Activated CD8-positive, alpha-beta T cell treated with anti-CD3 and anti-CD28 coated beads, Interleukin-2, amount 10 ng/mL, durations not matched to agents 7 days and 5 days (primary cell): Measurements from ENCODE around the gene TAOK1. TPM values are rescaled to one million over a fixed set of nuclear protein-coding genes. Genes with fewer than 3 reads are reported as not detected.

Source experiments
- ATAC-seq: fragments of 150-1000 bp; cut with Tn5 transposase; one replicate; pipeline ENCODE4 v1.10.0; 2021; ENCODE audit warnings: moderate library complexity
- CTCF ChIA-PET: fragments of 350-600 bp; sonication (Branson Sonifier 250); formaldehyde crosslinking; loops from one replicate; lab custom pipeline; 2021; ENCODE audit warnings: antibody characterized with exemption; lab: Charles Lee
- POLR2A ChIA-PET: fragments of 350-600 bp; sonication (Branson Sonifier 250); formaldehyde crosslinking; loops from one replicate; lab custom pipeline; 2021; ENCODE audit warnings: antibody characterized with exemption; lab: Charles Lee
- DNase-seq: peaks from one replicate; pipeline ENCODE4 v3.0.0-alpha.2; 2020
- H3K27ac Mint-ChIP-seq: one replicate; pipeline ENCODE4 v1.8.0; 2021; ENCODE audit warnings: mild to moderate bottlenecking, mixed read lengths
- H3K27me3 Mint-ChIP-seq: one replicate; pipeline ENCODE4 v1.8.0; 2021; ENCODE audit warnings: low read depth, mixed read lengths
- H3K36me3 Mint-ChIP-seq: one replicate; pipeline ENCODE4 v1.8.0; 2021; ENCODE audit warnings: low read depth, mixed read lengths
- H3K4me1 Mint-ChIP-seq: one replicate; pipeline ENCODE4 v1.8.0; 2021; ENCODE audit warnings: low read depth, mixed read lengths
- H3K4me3 Mint-ChIP-seq: one replicate; pipeline ENCODE4 v1.8.0; 2021; ENCODE audit warnings: mild to moderate bottlenecking, mixed read lengths
- H3K9me3 Mint-ChIP-seq: one replicate; pipeline ENCODE4 v1.8.0; 2022; ENCODE audit warnings: mixed read lengths; ENCODE audit not compliant: insufficient read depth
- total RNA-seq, 2 experiments: library from RNA; stranded (reverse); gene quantifications; one replicate each; pipeline ENCODE4 v1.2.3, GENCODE V29; 2021

Gene TAOK1
- total RNA-seq, 2 experiments from 2014 or later, result 51.7 to 53.0 TPM

- no peaks in the 10 kb centered on the region for H3K27me3 Mint-ChIP-seq
- no peak for ATAC-seq
- ChIA-PET CTCF (interaction anchor here (0.9 to 7.1 kb wide), 2 partner anchors 14 to 23 kb away, joined by 4 to 42 read pairs; no protein-coding TSS in a partner anchor), POLR2A (interaction anchor here (0.6 kb wide), 1 partner anchor 1817 kb away, joined by 5 read pairs; no protein-coding TSS in a partner anchor)
- DNase-seq, result no peak
- no peak overlapping the region for H3K4me3 Mint-ChIP-seq
- no peaks in the 10 kb centered on the region for H3K9me3 Mint-ChIP-seq
- no peaks in the 10 kb centered on the region for H3K36me3 Mint-ChIP-seq
- H3K4me1 Mint-ChIP-seq, result peaks cover 3% of the 10 kb centered on the region
- no peak overlapping the region for H3K27ac Mint-ChIP-seq
Observed at GRCh38 chr17:29383686-29384085, 6.5 kb upstream of the TAOK1 start.

- H3K27me3 Mint-ChIP-seq, result no peaks in the 10 kb centered on the region
- peaks cover under 1% of the 10 kb centered on the region for H3K36me3 Mint-ChIP-seq
- H3K9me3 Mint-ChIP-seq, result no peaks in the 10 kb centered on the region
- ChIA-PET POLR2A (no interaction called here), CTCF (interaction anchor here (7.1 kb wide), 1 partner anchor 15 kb away, joined by 42 read pairs; no protein-coding TSS in a partner anchor)
- no peak overlapping the region for H3K4me3 Mint-ChIP-seq
- H3K27ac Mint-ChIP-seq, result no peak overlapping the region
- H3K4me1 Mint-ChIP-seq, result peaks cover 12% of the 10 kb centered on the region
- no peak for DNase-seq
- ATAC-seq, result no peak
Observed at GRCh38 chr17:29384901-29385300, 5.3 kb upstream of the TAOK1 start.

GRCh38 chr17:29386760-29387159 is 3.4 kb upstream of the TAOK1 start:
- Mint-ChIP-seq H3K4me3 (no peak overlapping the region), H3K27ac (no peak overlapping the region), H3K4me1 (peaks cover 18% of the 10 kb centered on the region), H3K27me3 (no peaks in the 10 kb centered on the region), H3K9me3 (no peaks in the 10 kb centered on the region), H3K36me3 (peaks cover 5% of the 10 kb centered on the region)
- POLR2A ChIA-PET, result no interaction called here
- DNase-seq, result no peak
- CTCF ChIA-PET, result interaction anchor here (1.5 to 7.1 kb wide), 2 partner anchors 11 to 17 kb away, joined by 4 to 42 read pairs; no protein-coding TSS in a partner anchor
- ATAC-seq, result no peak

- ChIA-PET POLR2A (no interaction called here), CTCF (no interaction called here)
- no peaks in the 10 kb centered on the region for H3K9me3 Mint-ChIP-seq
- no peak for ATAC-seq
- H3K27ac Mint-ChIP-seq, result no peak overlapping the region
- H3K36me3 Mint-ChIP-seq, result peaks cover 16% of the 10 kb centered on the region
- peak overlapping the region; percentile 91 for H3K4me3 Mint-ChIP-seq
- no peaks in the 10 kb centered on the region for H3K27me3 Mint-ChIP-seq
- DNase-seq, result no peak
- H3K4me1 Mint-ChIP-seq, result peaks cover 36% of the 10 kb centered on the region
Observed at GRCh38 chr17:29388937-29389336, 1.2 kb upstream of the TAOK1 start.

- DNase-seq, result peak; percentile 30
- Mint-ChIP-seq H3K4me1 (peaks cover 40% of the 10 kb centered on the region), H3K27me3 (no peaks in the 10 kb centered on the region), H3K4me3 (peak overlapping the region; percentile 90), H3K9me3 (no peaks in the 10 kb centered on the region), H3K36me3 (peaks cover 22% of the 10 kb centered on the region), H3K27ac (peak overlapping the region; percentile 91)
- ChIA-PET POLR2A (interaction anchor here (0.5 to 2.0 kb wide), 7 partner anchors 9 to 224 kb away, joined by 3 to 9 read pairs (median 4); no protein-coding TSS in a partner anchor), CTCF (interaction anchor here (3.5 kb wide), 1 partner anchor 21 kb away, joined by 20 read pairs; no protein-coding TSS in a partner anchor)
- ATAC-seq, result peak; percentile 34
Observed at GRCh38 chr17:29390851-29391631, 878 bp downstream of the TAOK1 start.

GRCh38 chr17:29393436-29393835 is 3.3 kb downstream of the TAOK1 start:
- Mint-ChIP-seq H3K36me3 (peaks cover 27% of the 10 kb centered on the region), H3K9me3 (no peaks in the 10 kb centered on the region), H3K4me3 (no peak overlapping the region), H3K27ac (peak overlapping the region; percentile 28), H3K27me3 (no peaks in the 10 kb centered on the region), H3K4me1 (peaks cover 39% of the 10 kb centered on the region)
- no peak for DNase-seq
- ChIA-PET CTCF (no interaction called here), POLR2A (no interaction called here)
- ATAC-seq, result no peak

- Mint-ChIP-seq H3K36me3 (peaks cover 34% of the 10 kb centered on the region), H3K27ac (no peak overlapping the region), H3K27me3 (no peaks in the 10 kb centered on the region), H3K4me3 (no peak overlapping the region), H3K4me1 (peaks cover 29% of the 10 kb centered on the region), H3K9me3 (no peaks in the 10 kb centered on the region)
- POLR2A ChIA-PET, result no interaction called here
- CTCF ChIA-PET, result interaction anchor here (2.8 kb wide), 1 partner anchor 25 kb away, joined by 16 read pairs; no protein-coding TSS in a partner anchor
- DNase-seq, result no peak
- no peak for ATAC-seq
Observed at GRCh38 chr17:29394761-29395160, 4.6 kb downstream of the TAOK1 start.

- ChIA-PET CTCF (interaction anchor here (2.8 kb wide), 1 partner anchor 26 kb away, joined by 16 read pairs; no protein-coding TSS in a partner anchor), POLR2A (no interaction called here)
- Mint-ChIP-seq H3K9me3 (no peaks in the 10 kb centered on the region), H3K36me3 (peaks cover 37% of the 10 kb centered on the region), H3K4me3 (no peak overlapping the region), H3K4me1 (peaks cover 29% of the 10 kb centered on the region), H3K27ac (no peak overlapping the region), H3K27me3 (no peaks in the 10 kb centered on the region)
- DNase-seq (no peak), ATAC-seq (no peak)
Observed at GRCh38 chr17:29396066-29396465, 5.9 kb downstream of the TAOK1 start.

GRCh38 chr17:29399634-29400033 is 9.5 kb downstream of the TAOK1 start:
- Mint-ChIP-seq H3K27me3 (no peaks in the 10 kb centered on the region), H3K36me3 (peaks cover 36% of the 10 kb centered on the region), H3K9me3 (no peaks in the 10 kb centered on the region), H3K27ac (no peak overlapping the region), H3K4me3 (no peak overlapping the region), H3K4me1 (peaks cover 5% of the 10 kb centered on the region)
- ChIA-PET POLR2A (interaction anchor here (2.3 kb wide), 1 partner anchor 9 kb away, joined by 9 read pairs; the partner anchor contains the start of gene TAOK1), CTCF (interaction anchor here (2.2 kb wide), 1 partner anchor 30 kb away, joined by 9 read pairs; no protein-coding TSS in a partner anchor)
- DNase-seq, result no peak
- no peak for ATAC-seq

GRCh38 chr17:29400818-29401217 is 10.7 kb downstream of the TAOK1 start:
- CTCF ChIA-PET, result interaction anchor here (2.2 kb wide), 1 partner anchor 31 kb away, joined by 9 read pairs; no protein-coding TSS in a partner anchor
- peaks cover 5% of the 10 kb centered on the region for H3K4me1 Mint-ChIP-seq
- H3K27ac Mint-ChIP-seq, result no peak overlapping the region
- peaks cover 36% of the 10 kb centered on the region for H3K36me3 Mint-ChIP-seq
- H3K27me3 Mint-ChIP-seq, result no peaks in the 10 kb centered on the region
- POLR2A ChIA-PET, result interaction anchor here (2.3 kb wide), 1 partner anchor 10 kb away, joined by 9 read pairs; the partner anchor contains the start of gene TAOK1
- ATAC-seq (no peak), DNase-seq (no peak)
- H3K9me3 Mint-ChIP-seq, result no peaks in the 10 kb centered on the region
- no peak overlapping the region for H3K4me3 Mint-ChIP-seq

- CTCF ChIA-PET, result interaction anchor here (2.2 kb wide), 1 partner anchor 32 kb away, joined by 9 read pairs; no protein-coding TSS in a partner anchor
- Mint-ChIP-seq H3K4me1 (peaks cover 5% of the 10 kb centered on the region), H3K9me3 (no peaks in the 10 kb centered on the region), H3K27ac (no peak overlapping the region), H3K36me3 (peaks cover 39% of the 10 kb centered on the region), H3K4me3 (no peak overlapping the region), H3K27me3 (no peaks in the 10 kb centered on the region)
- DNase-seq (no peak), ATAC-seq (no peak)
- POLR2A ChIA-PET, result interaction anchor here (2.3 kb wide), 1 partner anchor 11 kb away, joined by 9 read pairs; the partner anchor contains the start of gene TAOK1
Observed at GRCh38 chr17:29401258-29401657, 11.1 kb downstream of the TAOK1 start.

GRCh38 chr17:29407856-29408255 is 17.7 kb downstream of the TAOK1 start:
- POLR2A ChIA-PET, result no interaction called here
- no peak for ATAC-seq
- Mint-ChIP-seq H3K4me1 (peaks cover 9% of the 10 kb centered on the region), H3K27me3 (no peaks in the 10 kb centered on the region), H3K9me3 (no peaks in the 10 kb centered on the region), H3K36me3 (peaks cover 36% of the 10 kb centered on the region), H3K27ac (no peak overlapping the region), H3K4me3 (no peak overlapping the region)
- CTCF ChIA-PET, result no interaction called here
- DNase-seq, result no peak
